ENCODE results near the gene GHITM.
"Not testable (repeated sequence)": the region's sequence is repeated elsewhere in the genome, so short reads cannot be mapped to it uniquely, and the experiment has no call there.

The GHITM gene

GRCh38 chr10:84177541-84178141 lies 38.3 kb downstream of the GHITM start:
- ChIA-PET CTCF (interaction anchor here (0.8 to 1.2 kb wide), 2 partner anchors 17 to 29 kb away, joined by 3 to 6 read pairs; partner anchors contain the start of gene CDHR1), POLR2A (no interaction called here)
- peak; percentile 51 for DNase-seq (ENCODE audit: extremely low spot score)
- TF ChIP-seq CTCF (IDR thresholded peaks at IDR 0.05; ENCODE audit: control extremely low read depth, extremely low read depth, low read depth, missing control alignments): no peak

- no peak for DNase-seq (ENCODE audit: extremely low spot score)
- POLR2A ChIA-PET: no interaction called here
- no peak for TF ChIP-seq CTCF (IDR thresholded peaks at IDR 0.05; ENCODE audit: control extremely low read depth, extremely low read depth, low read depth, missing control alignments)
- CTCF ChIA-PET: no interaction called here
These were observed 38.9 kb downstream of the GHITM start for GRCh38 chr10:84178160-84178609.

- CTCF ChIA-PET: interaction anchor here (1.0 kb wide), 1 partner anchor 27 kb away, joined by 4 read pairs; no protein-coding TSS in a partner anchor
- no peak for TF ChIP-seq CTCF (IDR thresholded peaks at IDR 0.05; ENCODE audit: control extremely low read depth, extremely low read depth, low read depth, missing control alignments)
- DNase-seq (ENCODE audit: extremely low spot score): peak; percentile 56
- POLR2A ChIA-PET: no interaction called here
These were observed 39.9 kb downstream of the GHITM start for GRCh38 chr10:84179059-84179710.

GRCh38 chr10:84180386-84180785 lies 41.1 kb downstream of the GHITM start:
- CTCF ChIA-PET; POLR2A ChIA-PET; DNase-seq (ENCODE audit: extremely low spot score): not testable (repeated sequence)

GRCh38 chr10:84181631-84182030 lies 42.3 kb downstream of the GHITM start:
- TF ChIP-seq CTCF (IDR thresholded peaks at IDR 0.05; ENCODE audit: control extremely low read depth, extremely low read depth, low read depth, missing control alignments): no peak
- POLR2A ChIA-PET: no interaction called here
- CTCF ChIA-PET: interaction anchor here (0.9 to 1.9 kb wide), 5 partner anchors 17 to 171 kb away, joined by 3 to 7 read pairs (median 3); no protein-coding TSS in a partner anchor
- DNase-seq (ENCODE audit: extremely low spot score): no peak

- no peak for DNase-seq (ENCODE audit: extremely low spot score)
- POLR2A ChIA-PET: no interaction called here
- no peak for TF ChIP-seq CTCF (IDR thresholded peaks at IDR 0.05; ENCODE audit: control extremely low read depth, extremely low read depth, low read depth, missing control alignments)
- CTCF ChIA-PET: interaction anchor here (0.8 kb wide), 1 partner anchor 26 kb away, joined by 3 read pairs; no protein-coding TSS in a partner anchor
These were observed 45.2 kb downstream of the GHITM start for GRCh38 chr10:84184517-84184916.

- DNase-seq (ENCODE audit: extremely low spot score): no peak
- ChIA-PET CTCF (interaction anchor here (1.1 kb wide), 1 partner anchor 9 kb away, joined by 3 read pairs; the partner anchor contains the start of gene CDHR1), POLR2A (no interaction called here)
- no peak for TF ChIP-seq CTCF (IDR thresholded peaks at IDR 0.05; ENCODE audit: control extremely low read depth, extremely low read depth, low read depth, missing control alignments)
These were observed 46.3 kb downstream of the GHITM start for GRCh38 chr10:84185526-84186175.

Measured in GM10248 (cell line).